HuH-7 (cell line): ENCODE results near the gene TENT4B.

Source experiments
- DNase-seq: peaks from one replicate; pipeline ENCODE4 v3.0.0; 2011; ENCODE audit warnings: low spot score

Gene TENT4B

DNA sequence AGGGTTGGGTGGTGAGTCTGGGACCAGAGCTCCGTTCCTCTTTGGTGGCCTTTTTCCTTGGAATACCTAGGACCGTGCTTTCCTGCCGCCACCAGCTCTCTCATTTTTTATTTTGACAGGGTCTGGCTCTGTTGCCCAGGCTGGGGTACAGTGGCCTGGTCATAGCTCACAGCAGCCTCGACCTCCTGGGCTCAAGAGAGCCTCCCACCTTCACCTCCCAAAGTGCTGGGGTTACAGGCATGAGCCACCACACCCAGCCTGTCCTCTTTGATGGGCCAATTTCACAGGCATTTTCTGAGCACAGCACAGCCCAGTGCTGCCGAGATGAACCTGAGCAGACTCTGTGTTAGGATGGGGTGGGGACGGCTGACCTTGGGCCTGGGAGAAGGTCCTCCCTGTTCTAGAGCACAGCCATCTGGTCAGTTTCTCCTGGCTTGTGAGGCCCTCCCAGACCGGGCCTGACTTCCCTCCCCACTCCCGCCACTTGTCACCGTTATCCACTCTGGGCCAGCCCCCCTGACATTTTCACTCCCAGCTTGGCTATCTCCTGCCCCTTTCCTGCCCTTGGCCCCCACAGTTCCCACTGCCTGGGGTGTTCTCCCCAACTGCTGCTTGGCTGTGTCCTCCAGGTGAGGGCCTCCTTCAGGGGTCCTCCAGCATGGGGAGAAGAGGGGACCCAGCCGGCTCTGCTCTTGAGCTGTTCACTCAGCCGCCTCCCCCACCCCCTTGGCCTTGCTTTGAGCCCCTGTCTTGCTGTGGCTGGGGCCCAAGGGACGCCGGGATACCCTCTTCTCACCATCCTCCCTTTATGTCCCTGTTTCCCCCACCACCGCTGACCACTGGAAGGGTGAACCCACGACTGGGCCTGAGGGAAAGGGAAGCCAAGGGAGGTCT is 118.3 kb downstream of the TENT4B start:
- no peak for DNase-seq

DNA sequence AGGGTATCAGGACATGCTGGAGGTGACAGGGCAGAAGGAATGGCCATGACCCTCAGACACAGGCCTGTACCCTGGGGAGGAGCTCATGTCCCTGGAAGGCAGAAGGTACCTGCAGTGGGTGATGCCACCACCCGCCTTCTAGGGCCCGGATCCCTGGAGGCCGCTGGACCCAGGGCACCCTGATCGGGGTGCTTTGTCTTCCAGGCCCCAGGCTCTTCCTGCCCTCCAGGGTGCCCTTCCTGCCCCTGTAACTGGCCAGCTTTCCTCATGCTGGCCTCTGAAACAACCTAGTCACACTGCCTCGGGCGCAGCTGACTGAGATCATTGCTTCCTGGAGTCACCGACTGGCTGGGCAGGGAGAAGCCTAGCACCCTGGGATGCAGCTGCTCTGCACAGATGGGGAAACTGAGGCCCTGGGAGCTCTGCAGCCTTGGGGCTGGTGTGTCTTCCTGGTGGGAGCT is 119.0 kb downstream of the TENT4B start:
- DNase-seq = no peak

DNA sequence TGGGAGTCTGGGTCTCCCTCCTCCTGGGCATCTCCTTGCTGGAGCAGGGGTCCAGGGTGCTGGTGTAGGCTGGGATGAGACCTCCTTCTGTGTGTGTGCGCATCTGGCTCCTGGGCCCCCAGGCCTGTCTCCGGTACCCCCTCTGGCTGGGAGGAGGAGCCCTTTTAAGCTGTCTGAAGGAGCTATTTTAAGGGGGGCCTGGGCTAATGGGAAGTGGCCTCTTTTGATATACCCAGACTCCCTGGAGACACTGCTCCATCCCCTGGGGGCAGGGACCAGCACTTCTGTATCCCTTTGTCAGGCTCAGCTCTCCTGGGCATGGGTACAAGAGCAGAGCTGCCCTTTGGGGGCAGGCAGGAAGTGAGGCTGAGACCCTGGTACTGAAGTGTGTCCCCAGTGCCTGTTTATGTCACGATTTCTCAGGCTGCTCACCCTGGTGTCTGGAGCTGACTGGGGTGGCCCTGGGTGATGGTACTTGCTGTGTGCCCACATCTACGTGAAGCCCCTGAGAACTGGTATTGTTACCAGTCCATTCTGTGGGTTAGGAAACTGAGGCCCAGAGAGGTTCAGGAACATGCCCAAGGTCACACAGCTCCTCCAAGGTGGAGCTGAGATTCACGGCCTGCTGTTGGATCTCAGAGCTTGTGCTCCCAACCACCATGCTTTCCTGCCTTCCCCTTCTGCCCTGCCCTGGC is 119.7 kb downstream of the TENT4B start:
- DNase-seq = no peak

DNA sequence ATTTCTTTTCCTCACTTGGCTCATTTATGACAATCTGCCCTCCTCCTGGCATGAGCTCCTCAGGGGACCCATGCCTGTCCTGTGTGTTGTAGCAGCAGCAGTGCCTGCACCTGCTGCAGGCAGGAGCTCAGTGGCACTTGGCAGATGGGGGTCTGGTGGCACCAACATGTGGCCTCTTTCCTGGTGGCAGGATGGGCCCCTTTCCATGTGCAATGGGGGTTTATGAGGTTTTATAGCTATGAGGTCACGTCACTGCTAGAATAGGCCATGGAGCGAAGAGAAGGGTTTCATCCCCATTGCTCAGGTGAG is 120.2 kb downstream of the TENT4B start:
- no peak for DNase-seq

DNA sequence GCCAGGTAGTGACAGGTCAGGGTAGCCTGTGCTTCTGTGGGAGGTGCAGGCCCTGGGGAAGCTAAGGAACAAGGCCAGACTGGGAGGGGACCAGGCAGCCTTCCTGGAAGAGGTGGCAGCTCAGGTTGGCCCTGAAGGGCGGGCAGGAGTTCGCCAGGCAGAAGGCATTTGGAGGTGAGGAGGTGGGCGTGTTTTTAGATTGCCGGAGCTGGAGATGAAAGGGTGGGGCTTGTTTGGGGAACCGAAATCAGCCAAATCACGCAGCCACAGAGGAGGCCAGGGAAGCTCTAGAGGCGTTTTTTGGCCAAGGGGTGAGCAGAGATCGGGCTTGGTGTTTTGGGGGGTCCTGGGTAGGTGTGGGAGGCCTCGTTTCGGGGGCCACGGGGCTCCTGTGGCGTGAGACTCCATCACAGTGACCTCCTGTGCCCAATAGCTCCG is 120.8 kb downstream of the TENT4B start:
- no peak for DNase-seq

DNA sequence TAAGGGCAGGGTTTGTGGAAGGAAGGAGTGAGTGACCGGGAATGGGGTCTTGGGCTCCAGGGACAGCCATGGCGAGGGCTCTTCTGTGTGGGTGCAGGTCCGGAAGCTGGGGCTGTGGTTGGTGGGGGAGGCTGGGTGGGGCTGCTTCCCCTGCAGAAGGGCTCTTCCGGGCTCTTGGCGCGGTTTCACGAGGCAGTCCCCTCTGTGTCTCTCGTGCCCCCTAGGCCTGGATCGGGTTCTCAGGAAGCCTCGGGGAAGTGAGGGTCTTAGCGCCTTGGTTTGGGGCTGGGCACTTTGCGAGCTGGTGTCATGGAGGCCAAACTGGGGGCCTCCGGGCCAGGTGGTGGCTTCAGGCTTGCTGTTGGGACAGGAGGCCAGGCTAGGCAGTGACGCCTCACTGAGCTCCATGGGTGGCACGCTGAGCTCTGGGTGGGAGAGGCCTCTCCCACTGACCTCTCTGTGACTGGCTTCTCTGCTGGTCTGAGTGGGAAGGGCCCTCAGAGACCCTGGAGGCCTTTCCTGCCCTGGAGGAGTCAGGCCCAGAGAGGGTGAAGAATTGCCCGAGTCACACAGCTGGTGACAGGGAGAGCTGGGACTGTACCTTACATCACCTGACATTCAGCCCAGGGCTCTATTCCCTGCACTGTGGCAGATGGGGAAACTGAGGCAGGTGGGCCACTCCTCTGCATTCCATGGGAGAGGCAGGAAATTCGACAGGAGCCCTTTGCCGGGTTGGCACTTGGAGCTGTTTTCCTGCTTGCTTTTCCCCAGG is 121.4 kb downstream of the TENT4B start:
- DNase-seq = no peak

DNA sequence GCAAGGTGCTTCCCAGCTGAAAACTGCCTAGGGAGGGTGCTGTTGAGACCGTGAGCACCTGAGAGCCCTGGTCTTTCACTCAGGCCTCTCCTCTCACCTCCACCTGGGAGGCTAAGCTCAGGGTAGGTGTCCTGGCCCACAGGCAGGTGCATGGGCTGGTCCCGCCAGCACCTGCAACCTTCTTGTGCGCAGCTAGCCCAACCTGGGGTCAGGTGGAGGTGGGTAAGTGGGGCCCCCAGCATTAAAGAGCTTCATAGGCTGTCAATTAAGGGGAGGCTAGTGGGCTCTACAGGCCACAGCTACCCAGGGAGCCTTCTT is 122.0 kb downstream of the TENT4B start:
- DNase-seq = no peak

DNA sequence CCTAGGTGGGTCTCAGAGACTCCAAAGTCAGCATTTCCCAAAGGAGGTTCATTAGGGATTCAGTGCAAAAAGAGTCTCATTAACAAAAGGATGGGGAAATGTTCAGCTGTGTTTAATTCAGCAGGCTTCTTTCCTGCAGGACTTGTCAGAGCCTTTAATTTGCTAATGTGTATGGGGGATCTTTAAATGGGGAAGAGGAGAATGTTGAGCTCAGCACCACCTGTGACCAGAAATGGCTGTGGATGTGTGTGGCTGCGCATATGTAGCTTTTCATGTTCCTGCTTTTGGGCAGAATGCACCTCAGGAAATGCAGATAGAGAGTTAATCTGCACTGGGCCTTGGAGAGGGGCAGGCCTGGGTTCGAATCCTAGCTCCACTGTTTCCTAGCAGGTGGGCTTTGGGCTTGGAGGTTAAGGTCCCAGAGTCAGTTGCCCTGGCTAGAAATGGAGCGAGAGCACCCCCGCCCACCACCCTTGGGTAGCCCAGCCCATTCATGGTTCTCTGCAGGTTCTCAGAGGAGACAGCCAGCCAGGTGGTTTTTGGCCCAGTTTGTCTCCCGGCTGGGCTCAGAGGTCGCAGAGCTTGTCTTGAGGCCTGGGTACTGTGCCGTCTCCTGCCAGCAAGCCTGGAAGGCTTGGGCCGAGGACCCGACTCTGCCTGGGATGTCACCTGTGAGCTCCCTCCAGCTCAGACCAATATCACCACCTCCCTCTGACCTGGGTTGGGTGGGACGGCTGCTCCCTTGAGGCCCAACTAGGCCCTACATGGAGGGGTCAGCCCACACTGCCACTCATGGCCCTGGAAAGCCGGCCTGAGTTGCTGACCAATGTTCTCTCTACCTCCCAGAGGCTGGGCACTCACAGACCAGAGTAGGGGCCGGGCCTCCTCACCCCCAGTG is 122.6 kb downstream of the TENT4B start:
- no peak for DNase-seq

DNA sequence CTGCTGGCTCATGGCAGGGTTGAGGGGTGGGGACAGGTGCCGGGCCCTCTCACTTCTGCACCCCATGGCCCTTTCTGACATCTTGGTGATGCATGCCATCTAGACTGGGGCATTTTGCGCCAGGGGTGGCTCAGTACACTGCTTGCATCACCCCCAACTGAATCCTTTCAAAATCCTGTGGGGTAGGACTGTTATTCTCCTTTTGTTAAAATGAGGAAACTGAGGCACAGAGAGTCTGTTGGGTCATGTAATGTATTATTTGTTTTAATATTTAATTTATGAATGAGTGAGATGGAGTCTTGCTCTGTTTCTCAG is 123.2 kb downstream of the TENT4B start:
- no peak for DNase-seq

DNA sequence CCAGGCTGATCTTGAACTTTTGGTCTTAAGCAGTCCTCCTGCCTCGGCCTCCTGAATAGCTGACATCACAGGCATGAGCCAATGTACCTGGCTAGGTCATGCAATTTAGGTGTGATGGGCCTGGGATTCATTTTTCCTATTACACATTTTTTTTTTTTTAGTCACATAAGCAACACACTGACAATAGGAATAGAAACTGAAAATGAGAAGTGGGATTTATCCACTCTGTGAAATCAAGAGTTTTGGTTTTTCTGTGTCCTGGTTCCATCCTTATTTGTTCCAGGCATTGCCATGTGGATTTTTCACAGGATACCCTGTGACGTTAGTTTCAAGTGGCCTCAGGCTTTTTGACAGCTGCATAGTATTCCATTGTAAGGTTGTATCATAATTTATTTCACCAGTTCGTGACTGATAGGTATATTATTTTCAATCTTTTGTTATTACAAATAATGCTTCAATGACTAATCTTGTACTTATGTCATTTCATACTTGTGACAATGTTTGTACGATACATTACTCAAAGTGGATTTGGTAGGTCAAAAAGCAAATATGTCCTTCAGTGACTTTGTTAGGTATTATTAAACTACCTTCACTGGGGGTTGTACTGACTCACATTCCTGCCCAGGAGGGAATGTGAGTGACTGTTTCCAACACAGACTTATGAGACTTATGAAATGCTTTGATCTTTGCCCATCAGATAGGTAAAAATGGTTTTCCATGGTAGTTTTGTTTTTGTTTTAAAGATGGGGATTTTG is 123.9 kb downstream of the TENT4B start:
- no peak for DNase-seq

DNA sequence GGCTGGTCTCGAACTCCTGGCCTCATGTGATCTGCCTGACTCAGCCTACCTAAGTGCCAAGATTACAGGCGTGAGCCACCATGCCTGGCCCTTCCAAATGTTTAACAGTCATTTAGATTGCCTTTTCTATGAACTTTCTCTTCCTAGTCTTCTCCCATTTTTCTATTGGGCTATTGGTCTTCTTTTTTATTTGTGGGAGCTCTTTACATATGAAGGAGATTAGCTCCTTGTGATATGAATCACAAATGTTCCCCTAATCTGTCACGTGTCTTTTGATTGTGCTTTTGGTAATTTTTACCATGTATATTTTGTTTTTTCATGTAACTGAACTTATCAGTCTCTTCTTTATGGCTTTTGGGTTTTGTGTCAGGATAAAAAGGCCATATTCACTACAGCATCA is 125.1 kb downstream of the TENT4B start:
- DNase-seq = no peak

DNA sequence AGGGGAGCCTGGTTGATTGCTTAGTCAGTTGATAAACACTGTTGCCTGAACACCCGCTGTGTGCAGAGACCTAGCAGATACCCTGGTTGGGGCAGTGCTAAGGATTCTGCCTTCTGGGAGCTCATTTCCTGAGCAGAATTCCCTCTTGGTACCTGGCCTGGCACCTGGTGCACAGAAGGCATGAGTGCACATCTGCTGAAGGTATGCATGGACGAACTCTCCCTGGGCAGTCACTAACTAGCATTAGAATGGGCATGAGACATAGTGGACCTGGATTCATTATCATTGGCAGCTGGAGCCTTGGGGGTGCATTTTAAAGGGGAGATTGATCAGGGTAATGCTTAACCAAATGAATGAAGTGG is 126.4 kb downstream of the TENT4B start:
- no peak for DNase-seq

DNA sequence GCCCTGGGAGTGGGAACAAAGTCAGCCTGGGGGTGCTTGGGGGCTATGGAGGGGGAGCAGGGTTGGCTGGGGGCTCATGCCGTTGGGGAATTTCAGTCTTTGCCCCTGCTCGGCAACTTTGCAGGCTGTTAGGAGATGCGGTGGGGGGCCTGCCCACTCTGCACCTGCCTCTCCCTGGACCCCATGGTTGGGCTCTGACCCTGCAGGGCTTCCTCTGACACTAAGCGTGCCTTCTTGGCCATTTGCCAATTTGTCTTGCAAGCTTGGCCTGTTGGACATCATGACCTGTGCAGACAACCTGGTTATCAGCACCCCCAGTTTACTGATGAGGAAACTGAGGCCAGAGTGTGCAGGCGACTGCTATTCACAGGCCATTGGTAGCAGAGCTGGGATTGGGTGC is 127.8 kb downstream of the TENT4B start:
- DNase-seq = no peak
